HG02970 (cell line): ENCODE data around the gene RAI14.

Experiments
- ATAC-seq: cut with Tn5 transposase; IDR thresholded peaks from one replicate; pipeline ENCODE4 v1.9.1; 2021; ENCODE audit warnings: mild to moderate bottlenecking, moderate library complexity, moderate number of reproducible peaks; ENCODE audit not compliant: unreplicated experiment, low FRiP score

The RAI14 gene

DNA sequence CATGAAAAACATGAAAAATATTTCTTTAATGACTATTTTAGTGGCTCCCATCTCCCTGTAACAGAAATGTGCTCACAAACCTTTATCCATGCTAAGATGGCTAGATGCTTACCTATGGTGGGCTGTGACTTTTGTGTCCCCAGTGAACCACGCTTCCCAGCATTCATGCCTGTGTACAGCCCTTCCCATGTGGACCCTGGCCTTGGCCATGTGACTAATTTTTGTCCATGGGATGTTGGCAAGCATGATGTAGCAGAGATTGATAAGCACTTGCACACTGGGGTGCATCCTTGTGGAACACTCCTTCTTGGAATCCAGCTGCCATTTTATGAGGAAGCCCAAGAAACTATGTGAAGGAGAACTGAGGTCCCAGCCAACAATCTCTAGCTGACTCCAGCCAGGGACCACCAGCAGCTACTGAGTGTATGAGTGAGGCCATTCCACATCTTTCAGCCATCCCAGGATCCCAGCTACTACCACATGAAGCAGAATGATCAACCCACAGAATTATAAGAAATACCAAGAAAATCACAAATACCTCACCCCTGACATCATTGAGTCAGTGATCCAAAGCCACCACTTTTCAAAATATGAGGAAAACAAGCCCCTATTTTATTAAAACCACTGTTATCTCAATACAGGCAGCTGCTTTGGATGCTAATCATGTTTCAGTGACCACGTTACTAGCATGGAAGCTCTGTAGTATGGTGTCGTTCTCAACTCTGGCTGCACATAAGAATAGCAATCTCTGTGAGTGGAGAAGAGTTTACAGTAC is 16.1 kb upstream of the RAI14 start:
- ATAC-seq, result no peak

GRCh38 chr5:34648039-34648839 is 7.9 kb upstream of the RAI14 start:
- no peak for ATAC-seq

- ATAC-seq, result no peak
Observed at GRCh38 chr5:34648840-34649158, 7.3 kb upstream of the RAI14 start.

- no peak for ATAC-seq
Observed at GRCh38 chr5:34651791-34652190, 4.3 kb upstream of the RAI14 start.

DNA sequence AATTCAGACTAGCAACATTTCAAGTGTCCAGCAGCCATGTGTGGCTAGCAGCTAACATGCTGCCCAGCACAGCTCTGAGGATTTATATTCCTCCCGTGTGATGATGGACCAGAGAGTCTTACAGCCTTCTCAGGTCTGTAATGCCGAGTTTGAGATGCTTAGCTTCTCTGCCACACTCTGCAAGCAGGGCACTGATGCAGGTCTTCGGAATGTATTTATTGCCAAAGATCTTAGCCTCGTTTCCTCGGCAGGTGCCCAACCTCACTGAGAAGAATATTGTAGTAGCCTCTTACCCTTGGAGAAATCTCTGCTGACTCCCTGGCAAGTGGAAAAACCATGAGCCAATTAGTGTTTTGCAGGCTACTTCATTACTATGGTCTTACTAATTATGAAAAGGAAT is 3.7 kb upstream of the RAI14 start:
- no peak for ATAC-seq

GRCh38 chr5:34652914-34653313 is 3.2 kb upstream of the RAI14 start:
- ATAC-seq, result no peak

- ATAC-seq, result no peak
Observed at GRCh38 chr5:34653708-34654107, 2.4 kb upstream of the RAI14 start.

DNA sequence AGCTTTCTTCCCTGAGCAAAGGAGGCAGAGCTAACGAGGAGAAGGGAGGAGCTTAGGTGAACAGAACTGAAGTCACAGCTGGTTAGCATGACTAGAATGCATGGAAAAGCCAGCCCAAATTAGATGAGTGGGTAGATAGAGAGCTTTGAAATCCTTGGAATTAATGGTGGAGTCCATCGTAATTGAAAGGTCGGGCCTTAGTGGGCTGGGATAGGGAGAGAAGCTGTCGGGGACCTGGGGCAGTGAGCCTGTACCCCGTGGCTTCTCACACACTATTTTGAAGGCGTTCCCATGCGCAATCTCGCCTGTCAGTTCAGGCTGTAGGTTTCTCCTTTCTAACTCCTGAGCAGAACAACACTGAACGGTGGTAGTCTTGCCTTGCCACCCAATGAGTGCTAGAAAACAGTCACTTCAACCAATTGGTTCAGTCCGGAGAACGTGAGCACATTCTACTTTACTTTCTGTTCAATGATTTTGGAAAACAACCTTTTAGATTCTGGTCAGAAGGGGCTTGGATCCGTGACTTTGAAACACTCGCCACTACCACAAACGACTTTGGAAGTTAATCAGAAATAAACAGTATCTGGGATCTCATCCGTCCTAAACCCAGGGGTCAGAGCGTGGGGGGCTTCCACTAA is 655 bp upstream of the RAI14 start:
- ATAC-seq, result no peak

DNA sequence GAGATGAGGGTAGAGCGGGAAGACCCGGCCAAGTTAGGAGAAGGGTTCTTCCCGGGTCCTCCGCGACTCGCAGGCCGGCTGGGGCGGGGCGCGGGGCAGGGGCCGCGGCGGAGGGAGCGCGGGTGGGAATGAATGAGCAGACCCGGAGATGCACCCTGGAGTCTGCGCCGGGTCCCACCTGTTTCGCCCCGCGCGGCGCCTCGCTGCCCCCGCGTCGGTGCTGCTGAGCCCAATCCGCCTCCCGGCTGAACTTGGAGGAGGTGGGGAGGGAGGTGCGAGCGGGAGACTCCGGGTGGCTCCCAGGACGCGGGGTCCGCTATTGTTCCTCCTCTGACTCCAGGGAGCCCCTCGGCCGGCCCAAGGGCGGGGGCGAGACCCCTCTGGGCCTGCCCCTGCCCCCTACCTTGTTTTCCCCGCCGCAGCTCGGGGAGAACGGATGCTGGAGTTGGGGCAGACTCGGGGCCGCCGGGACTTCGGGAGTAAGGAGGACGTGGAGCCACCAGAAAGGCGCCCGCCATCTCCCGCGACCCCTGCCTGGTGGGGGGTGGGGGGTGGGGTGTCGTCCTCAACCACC is 659 bp downstream of the RAI14 start:
- no peak for ATAC-seq

DNA sequence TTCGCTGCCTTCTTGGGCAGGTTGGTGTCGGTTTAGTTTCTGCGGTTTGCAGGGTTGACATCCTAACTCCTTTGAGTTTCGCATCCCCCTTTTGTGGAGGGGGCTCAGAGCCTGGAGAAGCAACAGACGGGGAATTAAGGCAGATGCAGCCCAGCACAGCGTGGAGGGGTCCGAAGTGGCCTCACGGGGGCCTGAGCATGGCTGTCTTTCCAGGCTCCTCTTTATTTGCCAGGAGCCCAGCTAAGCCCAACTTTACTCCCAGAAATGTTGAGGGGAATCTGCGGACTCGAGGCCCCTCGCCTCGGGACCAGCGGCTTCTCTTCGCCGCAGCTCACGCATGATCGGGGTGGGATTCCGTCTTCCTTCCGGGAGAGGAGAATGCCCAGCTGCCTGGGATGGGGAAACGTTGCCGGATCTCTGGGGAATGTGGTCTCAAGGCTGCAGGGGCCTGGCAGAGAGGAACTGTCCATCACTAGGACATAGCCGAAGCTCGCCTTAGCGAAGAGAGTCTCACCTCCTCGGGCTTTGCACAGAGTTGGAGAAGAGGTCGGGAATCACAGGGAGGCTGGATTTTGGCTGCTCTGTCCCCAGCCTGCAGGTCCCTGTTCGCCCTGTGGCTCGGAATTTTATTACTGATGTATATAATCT is 1.3 kb downstream of the RAI14 start:
- ATAC-seq, result no peak

DNA sequence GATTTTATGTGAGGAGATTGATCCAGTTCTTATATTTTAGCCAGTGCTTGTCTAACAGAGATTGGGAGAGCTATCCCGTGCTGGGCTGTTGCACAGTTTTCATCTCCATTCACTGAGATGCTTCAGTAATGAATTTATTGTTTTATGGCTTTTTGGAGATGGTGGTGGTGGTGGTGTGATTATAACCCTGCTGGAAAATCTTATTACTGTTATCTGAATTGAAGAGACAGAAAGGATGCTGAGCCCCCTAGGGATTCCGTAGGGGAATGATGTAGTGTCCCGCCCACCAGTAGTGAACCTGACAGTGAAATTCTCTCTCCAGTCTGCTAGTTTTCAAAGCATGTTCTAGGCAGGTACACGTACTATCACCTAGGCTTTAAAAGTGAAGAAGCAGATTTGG is 1.9 kb downstream of the RAI14 start:
- no peak for ATAC-seq

- no peak for ATAC-seq
Observed at GRCh38 chr5:34659168-34659567, 3.0 kb downstream of the RAI14 start.

DNA sequence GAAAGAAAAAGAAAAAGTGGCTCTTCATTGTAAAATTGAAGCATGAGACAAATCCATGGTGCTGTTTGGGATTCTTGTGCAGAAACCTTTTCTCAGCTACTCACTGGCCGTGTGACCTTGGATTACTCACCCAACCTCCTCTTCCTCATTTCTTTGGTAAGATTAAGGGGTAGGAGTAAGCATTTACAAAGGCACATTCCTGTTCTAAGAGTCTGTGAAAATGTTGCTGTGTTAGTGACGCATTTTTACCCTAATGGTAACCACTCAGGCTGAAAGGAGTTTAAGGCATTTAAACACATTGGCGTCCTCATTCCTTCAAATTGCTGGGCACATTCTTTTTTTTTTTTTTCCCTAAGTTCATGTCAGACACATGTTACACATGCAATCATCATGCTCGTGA is 4.3 kb downstream of the RAI14 start:
- ATAC-seq, result no peak

DNA sequence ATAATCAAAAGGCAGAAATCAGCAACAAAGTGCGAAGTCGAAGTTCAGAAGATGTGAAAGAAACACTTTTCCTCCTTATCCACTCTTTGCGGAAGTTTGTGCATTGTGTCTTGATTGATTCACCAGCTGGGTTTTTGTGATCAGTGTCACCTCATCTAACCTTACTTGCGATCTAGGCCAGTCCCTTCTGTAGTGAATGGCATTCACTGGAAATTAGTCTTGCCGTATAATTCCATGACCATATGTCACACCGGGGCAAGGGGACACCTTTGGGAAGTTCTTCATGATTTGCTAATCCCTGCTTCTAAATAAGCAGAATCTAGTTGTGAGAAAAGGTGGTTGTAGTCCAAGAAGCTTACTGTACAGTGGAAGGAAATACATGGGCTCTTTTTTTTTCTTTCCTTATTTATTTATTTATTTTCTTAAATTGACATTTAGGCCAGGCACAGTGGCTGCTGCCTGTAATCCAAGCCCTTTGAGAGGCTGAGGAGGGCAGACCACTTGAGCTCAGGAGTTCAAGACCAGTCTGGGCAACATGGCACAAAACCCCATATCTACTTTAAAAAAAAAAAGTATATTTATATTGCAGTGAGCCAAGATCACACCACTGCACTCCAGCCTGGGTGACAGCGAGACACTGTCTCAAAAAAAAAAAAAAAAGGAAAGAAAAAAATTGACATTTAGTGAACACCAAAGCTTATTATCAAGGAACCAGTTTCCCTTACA is 7.8 kb downstream of the RAI14 start:
- ATAC-seq, result no peak

DNA sequence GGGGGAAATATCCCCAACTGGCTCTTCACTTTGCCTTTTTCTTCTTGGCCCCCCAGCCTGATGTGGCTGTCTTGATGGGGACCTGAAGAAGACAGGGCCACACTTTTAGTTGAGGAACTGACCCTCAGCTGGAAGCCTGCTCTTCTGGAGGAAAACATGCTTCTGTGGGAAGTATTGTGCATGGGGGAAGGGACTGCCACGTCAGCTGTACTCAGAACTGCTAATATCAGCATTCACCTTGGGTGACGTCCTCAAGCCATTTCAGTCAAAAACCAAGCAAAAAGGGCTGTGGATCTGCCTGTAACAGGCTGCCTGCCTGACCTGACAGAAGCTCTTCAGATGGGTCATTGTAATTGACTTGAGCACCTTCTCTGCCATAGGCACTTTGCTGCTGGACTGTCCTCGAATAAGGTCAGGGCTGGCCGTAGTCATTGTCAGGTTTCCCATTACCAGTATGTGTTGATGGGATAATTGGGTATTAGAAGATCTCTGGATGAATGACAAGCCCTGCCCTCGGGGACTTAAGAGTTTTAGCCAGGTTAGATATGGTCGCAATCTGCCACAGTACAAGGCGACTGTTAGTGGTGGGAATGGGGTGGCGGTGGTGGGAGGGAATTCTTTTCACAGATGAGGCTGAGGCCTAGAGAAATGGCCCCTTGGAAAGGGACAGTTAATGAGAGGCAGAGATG is 10.4 kb downstream of the RAI14 start:
- no peak for ATAC-seq

GRCh38 chr5:34667705-34668104 is 11.6 kb downstream of the RAI14 start:
- ATAC-seq, result no peak

GRCh38 chr5:34669931-34670516 is 13.9 kb downstream of the RAI14 start:
- no peak for ATAC-seq

- no peak for ATAC-seq
Observed at GRCh38 chr5:34672196-34672595, 16.1 kb downstream of the RAI14 start.

GRCh38 chr5:34673463-34674125 is 17.5 kb downstream of the RAI14 start:
- no peak for ATAC-seq
